Measurements from ENCODE around the gene ADCY3. TPM values are rescaled to one million over a fixed set of nuclear protein-coding genes. Genes with fewer than 3 reads are reported as not detected.

Gene ADCY3
- total and polyA plus RNA-seq, 2 of the 13 experiments (the other 11 are each of a cell fraction or from before 2014, with no cell fraction given): 0.11 to 0.61 TPM

GRCh38 chr2:24870440-24870839 is 49.6 kb downstream of the ADCY3 start:
- H3K4me1 ChIP-seq (ENCODE audit: insufficient read depth, low read length): peaks cover 9% of the 10 kb centered on the region; the same call in 1 of the 2 replicates
- BruUV-seq (replicated peaks): no TSS peak
- H3K9ac ChIP-seq (ENCODE audit: insufficient read depth, low read depth, low read length): no peak overlapping the region
- no peak overlapping the region for H3K4me2 ChIP-seq (ENCODE audit: low read depth, low read length)
- H2AFZ ChIP-seq (ENCODE audit: low read length): no peak overlapping the region
- H3K36me3 ChIP-seq (replicated peaks in 1 of 2; ENCODE audit: control insufficient read depth in 1 of 2, insufficient read depth in 2 of 2, low read length in 2 of 2): no peaks in the 10 kb centered on the region
- H4K20me1 ChIP-seq (ENCODE audit: insufficient read depth, low read length): no peaks in the 10 kb centered on the region
- no peak for TF ChIP-seq NFE2 (CRISPR knock-in tag; IDR thresholded peaks at IDR 0.05)
- no peak for TF ChIP-seq ISX (CRISPR knock-in tag; conservative IDR thresholded peaks at IDR 0.05)
- TF ChIP-seq NFAT5 (CRISPR knock-in tag; IDR thresholded peaks at IDR 0.05): no peak
- no peak for TF ChIP-seq DNMT3B (CRISPR knock-in tag; conservative IDR thresholded peaks at IDR 0.05)
- TF ChIP-seq ZNF773 (CRISPR knock-in tag; IDR thresholded peaks at IDR 0.05; ENCODE audit: borderline replicate concordance): no peak
- TF ChIP-seq MXI1 (IDR thresholded peaks at IDR 0.05; ENCODE audit: borderline replicate concordance, low read depth, low read length): no peak
- no peak for TF ChIP-seq NCOA2 (CRISPR knock-in tag; IDR thresholded peaks at IDR 0.05)
- TF ChIP-seq DRAP1 (CRISPR knock-in tag; IDR thresholded peaks at IDR 0.05): no peak
- H3K9me3 ChIP-seq (ENCODE audit: low read length): no peaks in the 10 kb centered on the region
- no peak overlapping the region for H3K27ac ChIP-seq (ENCODE audit: extremely low read length, insufficient read depth, low read length)
- H3K79me2 ChIP-seq (ENCODE audit: insufficient read depth, low read length): no peaks in the 10 kb centered on the region
- 37% methylated on average over 5 of the region's 5 CpGs for WGBS (ENCODE audit: low lambda C conversion rate)
- in situ Hi-C loops (cut with HindIII; ENCODE audit: extremely low pct_ligation_motif_present, low pct_unique_long_range_greater_than_20kb) (no loop called here), intact Hi-C loops (cut with micrococcal nuclease; ENCODE audit: unreplicated experiment) (no loop called here)
- no peak overlapping the region for H3K4me3 ChIP-seq (replicated peaks in 1 of 3; ENCODE audit: insufficient read depth in 1 of 3, low read depth in 2 of 3, low read length in 3 of 3)
- DNase-seq (ENCODE audit: low spot score): no peak
- ATAC-seq: no peak
- H3K27me3 ChIP-seq (ENCODE audit: control insufficient read depth in 1 of 2, insufficient read depth in 2 of 2, low read length in 2 of 2): peaks cover 0 to 29% of the 10 kb centered on the region in 2 experiments; a peak in 2 of 5 replicates
- POLR2A ChIA-PET: no interaction called here
- CTCF ChIA-PET (ENCODE audit: low intra/inter-chr PET ratio, low total read pairs): no interaction called here
- FAIRE-seq: no peak

Data from HepG2 (cell line).